ENCODE results near the gene DHODH. TPM values are rescaled to one million over a fixed set of nuclear protein-coding genes. Genes with fewer than 3 reads are reported as not detected.

The DHODH gene
- total and polyA plus RNA-seq, 2 of the 13 experiments (the other 11 are each of a cell fraction or from before 2014, with no cell fraction given) = 10.7 to 16.4 TPM

DNA sequence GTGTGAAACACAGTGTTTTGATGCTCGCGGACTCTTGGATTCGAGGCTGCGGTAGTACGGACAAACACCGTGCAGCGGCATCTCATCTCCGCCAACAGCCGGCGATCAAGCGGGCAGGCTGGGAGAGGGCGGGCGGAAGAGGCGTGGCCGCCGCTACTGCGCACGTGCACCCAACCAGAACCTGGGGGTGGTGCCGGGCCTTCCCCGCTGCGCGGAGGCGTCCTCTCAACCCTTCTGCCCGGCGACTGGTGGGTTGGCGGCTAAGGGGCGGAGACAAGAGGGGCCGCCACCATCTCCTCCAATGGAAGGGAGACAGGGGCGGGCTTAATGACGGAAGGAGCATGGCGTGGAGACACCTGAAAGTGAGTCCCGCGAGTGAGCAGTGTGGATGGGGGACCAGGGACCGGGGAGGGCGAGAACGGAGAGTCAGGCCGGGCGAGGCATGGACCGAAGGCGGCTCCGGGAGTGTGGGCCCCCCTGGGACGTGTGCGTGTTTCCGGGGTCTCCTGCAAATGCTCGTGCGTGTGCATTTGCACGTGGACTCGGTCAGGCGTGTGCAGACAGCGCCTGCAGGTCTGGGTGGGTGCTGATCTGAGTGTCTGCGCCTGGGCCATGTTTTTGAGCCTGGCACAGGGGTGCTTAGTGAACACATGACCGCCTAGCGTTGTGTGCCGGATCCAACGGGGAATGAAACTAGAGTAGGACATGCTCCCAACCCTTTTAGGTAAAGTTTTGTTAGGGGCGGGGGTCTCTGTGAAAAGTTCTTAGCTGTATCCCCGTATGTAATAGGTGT is at the start of gene DHODH (continued):
- TF ChIP-seq, protein P1, sequence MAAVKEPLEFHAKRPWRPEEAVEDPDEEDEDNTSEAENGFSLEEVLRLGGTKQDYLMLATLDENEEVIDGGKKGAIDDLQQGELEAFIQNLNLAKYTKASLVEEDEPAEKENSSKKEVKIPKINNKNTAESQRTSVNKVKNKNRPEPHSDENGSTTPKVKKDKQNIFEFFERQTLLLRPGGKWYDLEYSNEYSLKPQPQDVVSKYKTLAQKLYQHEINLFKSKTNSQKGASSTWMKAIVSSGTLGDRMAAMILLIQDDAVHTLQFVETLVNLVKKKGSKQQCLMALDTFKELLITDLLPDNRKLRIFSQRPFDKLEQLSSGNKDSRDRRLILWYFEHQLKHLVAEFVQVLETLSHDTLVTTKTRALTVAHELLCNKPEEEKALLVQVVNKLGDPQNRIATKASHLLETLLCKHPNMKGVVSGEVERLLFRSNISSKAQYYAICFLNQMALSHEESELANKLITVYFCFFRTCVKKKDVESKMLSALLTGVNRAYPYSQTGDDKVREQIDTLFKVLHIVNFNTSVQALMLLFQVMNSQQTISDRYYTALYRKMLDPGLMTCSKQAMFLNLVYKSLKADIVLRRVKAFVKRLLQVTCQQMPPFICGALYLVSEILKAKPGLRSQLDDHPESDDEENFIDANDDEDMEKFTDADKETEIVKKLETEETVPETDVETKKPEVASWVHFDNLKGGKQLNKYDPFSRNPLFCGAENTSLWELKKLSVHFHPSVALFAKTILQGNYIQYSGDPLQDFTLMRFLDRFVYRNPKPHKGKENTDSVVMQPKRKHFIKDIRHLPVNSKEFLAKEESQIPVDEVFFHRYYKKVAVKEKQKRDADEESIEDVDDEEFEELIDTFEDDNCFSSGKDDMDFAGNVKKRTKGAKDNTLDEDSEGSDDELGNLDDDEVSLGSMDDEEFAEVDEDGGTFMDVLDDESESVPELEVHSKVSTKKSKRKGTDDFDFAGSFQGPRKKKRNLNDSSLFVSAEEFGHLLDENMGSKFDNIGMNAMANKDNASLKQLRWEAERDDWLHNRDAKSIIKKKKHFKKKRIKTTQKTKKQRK (IDR thresholded peaks at IDR 0.05; ENCODE audit: low read length) = no peak
- TF ChIP-seq ZNF3 (CRISPR knock-in tag; IDR thresholded peaks at IDR 0.05) (no peak), ZNF772 (CRISPR knock-in tag; IDR thresholded peaks at IDR 0.05) (peak; percentile 72), ZNF225 (CRISPR knock-in tag; IDR thresholded peaks at IDR 0.05) (peak; percentile 97), SP4 (CRISPR knock-in tag; IDR thresholded peaks at IDR 0.05) (peak; percentile 99), NKX3-1 (CRISPR knock-in tag; IDR thresholded peaks at IDR 0.05) (no peak), ZNF441 (CRISPR knock-in tag; IDR thresholded peaks at IDR 0.05; ENCODE audit: borderline replicate concordance) (peak; percentile 88), ZNF264 (CRISPR knock-in tag; IDR thresholded peaks at IDR 0.05) (no peak), SNAPC2 (CRISPR knock-in tag; IDR thresholded peaks at IDR 0.05) (0 out of 2 replicates have a peak, but pooled peaks have one; percentile 2), RFXAP (CRISPR knock-in tag; IDR thresholded peaks at IDR 0.05; ENCODE audit: borderline replicate concordance) (peak; percentile 19; the same call in 1 of the 2 replicates), ZBTB3 (CRISPR knock-in tag; IDR thresholded peaks at IDR 0.05; ENCODE audit: borderline replicate concordance, low read depth) (no peak), FOXC1 (CRISPR knock-in tag; IDR thresholded peaks at IDR 0.05; ENCODE audit: borderline replicate concordance) (peak; percentile 96; the same call in 1 of the 2 replicates), ZNF558 (CRISPR knock-in tag; IDR thresholded peaks at IDR 0.05; ENCODE audit: borderline replicate concordance) (peak; percentile 83; the same call in 1 of the 2 replicates), XBP1 (CRISPR knock-in tag; IDR thresholded peaks at IDR 0.05) (no peak), FOXO1 (CRISPR knock-in tag; IDR thresholded peaks at IDR 0.05) (no peak; the same call in 1 of the 2 replicates)
- TF ChIP-seq, protein P2, sequence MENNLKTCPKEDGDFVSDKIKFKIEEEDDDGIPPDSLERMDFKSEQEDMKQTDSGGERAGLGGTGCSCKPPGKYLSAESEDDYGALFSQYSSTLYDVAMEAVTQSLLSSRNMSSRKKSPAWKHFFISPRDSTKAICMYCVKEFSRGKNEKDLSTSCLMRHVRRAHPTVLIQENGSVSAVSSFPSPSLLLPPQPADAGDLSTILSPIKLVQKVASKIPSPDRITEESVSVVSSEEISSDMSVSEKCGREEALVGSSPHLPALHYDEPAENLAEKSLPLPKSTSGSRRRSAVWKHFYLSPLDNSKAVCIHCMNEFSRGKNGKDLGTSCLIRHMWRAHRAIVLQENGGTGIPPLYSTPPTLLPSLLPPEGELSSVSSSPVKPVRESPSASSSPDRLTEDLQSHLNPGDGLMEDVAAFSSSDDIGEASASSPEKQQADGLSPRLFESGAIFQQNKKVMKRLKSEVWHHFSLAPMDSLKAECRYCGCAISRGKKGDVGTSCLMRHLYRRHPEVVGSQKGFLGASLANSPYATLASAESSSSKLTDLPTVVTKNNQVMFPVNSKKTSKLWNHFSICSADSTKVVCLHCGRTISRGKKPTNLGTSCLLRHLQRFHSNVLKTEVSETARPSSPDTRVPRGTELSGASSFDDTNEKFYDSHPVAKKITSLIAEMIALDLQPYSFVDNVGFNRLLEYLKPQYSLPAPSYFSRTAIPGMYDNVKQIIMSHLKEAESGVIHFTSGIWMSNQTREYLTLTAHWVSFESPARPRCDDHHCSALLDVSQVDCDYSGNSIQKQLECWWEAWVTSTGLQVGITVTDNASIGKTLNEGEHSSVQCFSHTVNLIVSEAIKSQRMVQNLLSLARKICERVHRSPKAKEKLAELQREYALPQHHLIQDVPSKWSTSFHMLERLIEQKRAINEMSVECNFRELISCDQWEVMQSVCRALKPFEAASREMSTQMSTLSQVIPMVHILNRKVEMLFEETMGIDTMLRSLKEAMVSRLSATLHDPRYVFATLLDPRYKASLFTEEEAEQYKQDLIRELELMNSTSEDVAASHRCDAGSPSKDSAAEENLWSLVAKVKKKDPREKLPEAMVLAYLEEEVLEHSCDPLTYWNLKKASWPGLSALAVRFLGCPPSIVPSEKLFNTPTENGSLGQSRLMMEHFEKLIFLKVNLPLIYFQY (CRISPR knock-in tag; IDR thresholded peaks at IDR 0.05; ENCODE audit: borderline replicate concordance) = 0 out of 2 replicates have a peak, but pooled peaks have one; percentile 6
- TF ChIP-seq, protein P3, sequence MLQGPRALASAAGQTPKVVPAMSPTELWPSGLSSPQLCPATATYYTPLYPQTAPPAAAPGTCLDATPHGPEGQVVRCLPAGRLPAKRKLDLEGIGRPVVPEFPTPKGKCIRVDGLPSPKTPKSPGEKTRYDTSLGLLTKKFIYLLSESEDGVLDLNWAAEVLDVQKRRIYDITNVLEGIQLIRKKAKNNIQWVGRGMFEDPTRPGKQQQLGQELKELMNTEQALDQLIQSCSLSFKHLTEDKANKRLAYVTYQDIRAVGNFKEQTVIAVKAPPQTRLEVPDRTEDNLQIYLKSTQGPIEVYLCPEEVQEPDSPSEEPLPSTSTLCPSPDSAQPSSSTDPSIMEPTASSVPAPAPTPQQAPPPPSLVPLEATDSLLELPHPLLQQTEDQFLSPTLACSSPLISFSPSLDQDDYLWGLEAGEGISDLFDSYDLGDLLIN (CRISPR knock-in tag; IDR thresholded peaks at IDR 0.05; ENCODE audit: borderline replicate concordance) = no peak
- TF ChIP-seq, protein P4, sequence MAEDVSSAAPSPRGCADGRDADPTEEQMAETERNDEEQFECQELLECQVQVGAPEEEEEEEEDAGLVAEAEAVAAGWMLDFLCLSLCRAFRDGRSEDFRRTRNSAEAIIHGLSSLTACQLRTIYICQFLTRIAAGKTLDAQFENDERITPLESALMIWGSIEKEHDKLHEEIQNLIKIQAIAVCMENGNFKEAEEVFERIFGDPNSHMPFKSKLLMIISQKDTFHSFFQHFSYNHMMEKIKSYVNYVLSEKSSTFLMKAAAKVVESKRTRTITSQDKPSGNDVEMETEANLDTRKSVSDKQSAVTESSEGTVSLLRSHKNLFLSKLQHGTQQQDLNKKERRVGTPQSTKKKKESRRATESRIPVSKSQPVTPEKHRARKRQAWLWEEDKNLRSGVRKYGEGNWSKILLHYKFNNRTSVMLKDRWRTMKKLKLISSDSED (CRISPR knock-in tag; IDR thresholded peaks at IDR 0.05) = no peak
- TF ChIP-seq, protein P5, sequence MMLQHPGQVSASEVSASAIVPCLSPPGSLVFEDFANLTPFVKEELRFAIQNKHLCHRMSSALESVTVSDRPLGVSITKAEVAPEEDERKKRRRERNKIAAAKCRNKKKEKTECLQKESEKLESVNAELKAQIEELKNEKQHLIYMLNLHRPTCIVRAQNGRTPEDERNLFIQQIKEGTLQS (CRISPR knock-in tag; IDR thresholded peaks at IDR 0.05) = no peak; the same call in 1 of the 2 replicates
